ENCODE measurements around the gene GABARAP. TPM values are rescaled to one million over a fixed set of nuclear protein-coding genes. Genes with fewer than 3 reads are reported as not detected.

The GABARAP gene
- total RNA-seq, 6 experiments from 2014 or later = 238 to 330 (median 244) TPM

DNA sequence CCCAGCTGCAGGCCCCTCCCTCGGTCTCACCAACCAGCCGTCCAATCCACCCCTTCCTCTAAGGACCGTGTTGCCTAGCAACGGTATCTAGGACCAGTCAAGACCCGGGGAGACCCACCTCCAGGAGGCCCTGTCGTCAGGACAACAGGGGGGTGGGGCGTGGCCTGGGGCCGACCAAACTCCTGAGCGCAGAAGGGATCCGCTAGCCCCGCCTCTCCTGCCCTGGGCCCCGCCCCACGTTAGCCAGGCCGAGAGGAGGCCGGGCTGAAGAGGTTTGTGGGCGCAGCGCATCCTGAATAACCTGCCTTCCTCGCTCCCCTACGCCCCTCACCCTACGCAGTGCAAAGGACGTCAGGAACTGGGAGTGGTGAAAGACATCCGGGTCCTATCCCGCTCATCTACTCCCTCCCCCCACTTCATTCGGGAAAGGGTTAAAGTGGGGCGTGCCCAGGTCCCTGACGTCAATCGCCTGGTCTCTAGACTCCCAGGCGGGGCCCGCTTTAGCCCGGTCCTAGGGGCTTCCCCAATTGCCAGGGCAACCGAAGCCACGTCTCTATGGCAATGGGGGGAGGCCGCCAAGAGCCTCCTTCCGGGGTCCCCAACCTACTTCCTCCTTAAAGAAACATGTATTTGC, 37.3 kb downstream of the GABARAP start:
- Histone ChIP-seq H3K27ac (no peak overlapping the region), H3K36me3 (peaks cover 0 to 5% (median 0%) of the 10 kb centered on the region in 4 donors), H3K4me1 (peaks cover 0 to 5% (median 0%) of the 10 kb centered on the region in 4 donors), H3K9me3 (no peaks in the 10 kb centered on the region), H3K4me3 (peak overlapping the region; percentile 25 to 45 (median 38)), H3K27me3 (no peaks in the 10 kb centered on the region)
- WGBS (ENCODE audit: insufficient coverage, low coverage, low lambda C conversion rate, missing lambda C conversion rate) = 2% methylated on average over 9 of the region's 34 CpGs
- TF ChIP-seq, protein P1, sequence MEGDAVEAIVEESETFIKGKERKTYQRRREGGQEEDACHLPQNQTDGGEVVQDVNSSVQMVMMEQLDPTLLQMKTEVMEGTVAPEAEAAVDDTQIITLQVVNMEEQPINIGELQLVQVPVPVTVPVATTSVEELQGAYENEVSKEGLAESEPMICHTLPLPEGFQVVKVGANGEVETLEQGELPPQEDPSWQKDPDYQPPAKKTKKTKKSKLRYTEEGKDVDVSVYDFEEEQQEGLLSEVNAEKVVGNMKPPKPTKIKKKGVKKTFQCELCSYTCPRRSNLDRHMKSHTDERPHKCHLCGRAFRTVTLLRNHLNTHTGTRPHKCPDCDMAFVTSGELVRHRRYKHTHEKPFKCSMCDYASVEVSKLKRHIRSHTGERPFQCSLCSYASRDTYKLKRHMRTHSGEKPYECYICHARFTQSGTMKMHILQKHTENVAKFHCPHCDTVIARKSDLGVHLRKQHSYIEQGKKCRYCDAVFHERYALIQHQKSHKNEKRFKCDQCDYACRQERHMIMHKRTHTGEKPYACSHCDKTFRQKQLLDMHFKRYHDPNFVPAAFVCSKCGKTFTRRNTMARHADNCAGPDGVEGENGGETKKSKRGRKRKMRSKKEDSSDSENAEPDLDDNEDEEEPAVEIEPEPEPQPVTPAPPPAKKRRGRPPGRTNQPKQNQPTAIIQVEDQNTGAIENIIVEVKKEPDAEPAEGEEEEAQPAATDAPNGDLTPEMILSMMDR (IDR thresholded peaks at IDR 0.05) = no peak
- no peak for TF ChIP-seq POLR2A (IDR thresholded peaks at IDR 0.05)
- ATAC-seq (peak; percentile 74 to 84 (median 80)), DNase-seq (peak; percentile 68 to 76 (median 74))
- intact Hi-C loops (cut with DNase I) = no loop called here

DNA sequence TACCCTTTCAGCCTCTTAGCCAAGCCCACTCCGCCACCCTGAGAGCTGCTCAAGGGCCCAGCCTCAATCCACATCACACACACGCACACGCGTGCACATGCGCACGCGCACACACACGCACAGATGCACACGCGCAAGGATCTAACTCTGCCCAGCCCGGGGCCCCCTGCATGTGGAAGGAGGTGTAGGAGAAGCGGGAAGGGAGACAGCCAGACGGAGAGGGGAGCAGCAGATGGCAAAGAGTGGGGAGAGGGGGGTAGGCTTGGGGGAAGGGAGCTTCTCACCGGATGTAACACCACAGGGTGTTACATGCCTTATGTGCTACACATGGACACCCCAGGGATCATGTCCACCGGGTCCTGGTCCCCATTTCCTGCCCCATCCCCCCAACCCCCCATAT, 37.9 kb downstream of the GABARAP start:
- DNase-seq = peak in 1 of 3 donors; percentile 45
- peak in 1 of 4 donors; percentile 3 for ATAC-seq
- intact Hi-C loops (cut with DNase I) = no loop called here

DNA sequence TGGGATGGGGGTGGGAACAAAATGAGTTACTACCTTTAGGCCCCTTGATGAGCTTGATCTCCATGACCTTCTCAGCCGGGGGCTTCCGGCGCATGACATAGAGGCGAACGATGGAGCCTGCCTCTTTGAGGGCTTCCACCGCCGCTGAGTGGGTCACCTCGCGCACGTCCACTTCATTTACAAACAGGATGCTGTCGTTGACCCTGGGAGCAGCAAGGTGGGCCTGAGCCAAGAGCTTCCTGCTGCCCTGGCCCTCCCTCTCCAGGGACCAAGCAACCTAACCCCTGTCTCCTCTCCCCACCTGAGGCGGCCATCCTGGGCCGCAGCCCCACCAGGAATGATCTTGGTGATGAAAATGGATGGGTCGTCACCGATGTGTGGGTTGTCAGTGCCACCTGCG, 38.9 kb downstream of the GABARAP start:
- TF ChIP-seq, protein P1 (IDR thresholded peaks at IDR 0.05) = no peak
- TF ChIP-seq POLR2A (IDR thresholded peaks at IDR 0.05) = no peak
- H3K27ac ChIP-seq = no peak overlapping the region
- DNase-seq (no peak), ATAC-seq (no peak)
- peaks cover 0 to 5% (median 0%) of the 10 kb centered on the region in 4 donors for H3K36me3 ChIP-seq
- intact Hi-C loops (cut with DNase I) = no loop called here
- H3K4me1 ChIP-seq = peaks cover 0 to 5% (median 0%) of the 10 kb centered on the region in 4 donors
- 100% methylated on average over 3 of the region's 16 CpGs for WGBS (ENCODE audit: insufficient coverage, low coverage, low lambda C conversion rate, missing lambda C conversion rate)
- no peak overlapping the region for H3K4me3 ChIP-seq
- H3K9me3 ChIP-seq = no peaks in the 10 kb centered on the region
- no peaks in the 10 kb centered on the region for H3K27me3 ChIP-seq

More for the DNA sequence above, 37.9 kb downstream of the GABARAP start:
- H3K4me3 ChIP-seq = no peak overlapping the region
- H3K4me1 ChIP-seq = peaks cover 0 to 5% (median 0%) of the 10 kb centered on the region in 4 donors
- peaks cover 0 to 5% (median 0%) of the 10 kb centered on the region in 4 donors for H3K36me3 ChIP-seq
- H3K27me3 ChIP-seq = no peaks in the 10 kb centered on the region
- 100% methylated on average over 1 of the region's 15 CpGs for WGBS (ENCODE audit: insufficient coverage, low coverage, low lambda C conversion rate, missing lambda C conversion rate)
- H3K27ac ChIP-seq = no peak overlapping the region
- no peaks in the 10 kb centered on the region for H3K9me3 ChIP-seq
- TF ChIP-seq, protein P1 (IDR thresholded peaks at IDR 0.05) = no peak
- TF ChIP-seq POLR2A (IDR thresholded peaks at IDR 0.05) = no peak

DNA sequence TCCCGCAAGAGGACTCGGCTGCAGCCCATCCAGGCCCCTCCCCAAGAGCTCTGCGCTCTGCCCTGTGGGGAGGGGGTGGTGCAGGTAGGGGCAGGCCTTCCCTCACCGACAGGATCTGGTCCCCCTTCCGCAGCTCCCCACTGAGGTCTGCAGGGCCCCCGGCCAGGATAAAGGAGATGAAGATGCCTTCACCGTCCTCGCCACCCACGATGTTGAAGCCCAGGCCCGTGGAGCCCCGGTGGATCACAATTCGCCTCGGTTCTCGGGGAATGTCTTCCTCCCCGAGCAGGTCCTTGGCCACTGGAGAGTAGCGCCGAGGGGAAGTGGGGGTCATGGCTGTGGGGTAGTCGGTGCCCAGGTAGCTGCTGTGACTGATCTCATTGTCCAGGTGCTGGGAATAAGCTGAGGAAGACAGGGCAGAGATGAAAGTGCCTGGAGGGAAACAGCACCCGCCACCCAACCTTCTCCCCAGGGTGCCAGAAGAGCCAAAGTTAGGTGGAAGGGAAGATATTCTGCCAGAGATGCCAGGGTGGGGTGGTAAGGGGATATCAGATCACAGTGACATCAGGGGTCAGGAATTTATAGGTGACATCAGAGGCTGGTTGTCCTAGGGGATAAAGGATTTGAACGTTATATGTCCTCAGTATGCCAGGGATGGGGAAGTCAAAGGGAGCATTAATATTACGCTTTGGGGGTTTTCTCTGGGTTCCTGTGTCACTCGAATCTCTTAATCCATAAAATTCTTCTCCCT, 45.4 kb downstream of the GABARAP start:
- ATAC-seq (no peak), DNase-seq (peak in 2 of 3 donors; percentile 40 to 43)
- no peak overlapping the region for H3K4me3 ChIP-seq
- H3K4me1 ChIP-seq = no peaks in the 10 kb centered on the region
- H3K27me3 ChIP-seq = no peaks in the 10 kb centered on the region
- 89% methylated on average over 6 of the region's 22 CpGs for WGBS (ENCODE audit: insufficient coverage, low coverage, low lambda C conversion rate, missing lambda C conversion rate)
- no peak for TF ChIP-seq POLR2A (IDR thresholded peaks at IDR 0.05)
- TF ChIP-seq, protein P1 (IDR thresholded peaks at IDR 0.05) = no peak
- H3K36me3 ChIP-seq = no peaks in the 10 kb centered on the region
- H3K9me3 ChIP-seq = no peaks in the 10 kb centered on the region
- intact Hi-C loops (cut with DNase I) = no loop called here
- no peak overlapping the region for H3K27ac ChIP-seq
